ENCODE results near the gene TFDP1. TPM values are rescaled to one million over a fixed set of nuclear protein-coding genes. Genes with fewer than 3 reads are reported as not detected.

The TFDP1 gene
- polyA plus RNA-seq, 1 of the 3 experiments (the other 2 are of a cell fraction), result 76.7 TPM

- TF ChIP-seq MEF2A (IDR thresholded peaks at IDR 0.05; ENCODE audit: borderline replicate concordance, low read depth) (no peak), RFX5 (IDR thresholded peaks at IDR 0.05; ENCODE audit: low read length) (no peak), ZBTB33 (IDR thresholded peaks at IDR 0.05; ENCODE audit: borderline replicate concordance, low read depth) (no peak), GATA2 (CRISPR knock-in tag; IDR thresholded peaks at IDR 0.05) (no peak), EP300 (IDR thresholded peaks at IDR 0.05; ENCODE audit: borderline replicate concordance in 1 of 2, low read depth in 1 of 2, low read length in 1 of 2) (no peak), FOSL2 (IDR thresholded peaks at IDR 0.05; ENCODE audit: borderline replicate concordance, low read depth) (no peak), PBX3 (IDR thresholded peaks at IDR 0.05) (no peak), FOXJ3 (CRISPR knock-in tag; IDR thresholded peaks at IDR 0.05) (no peak)
These were observed 64.7 kb downstream of the TFDP1 start for GRCh38 chr13:113649212-113649611.

GRCh38 chr13:113650275-113650674 lies 65.7 kb downstream of the TFDP1 start:
- no peak overlapping the region for H3K4me2 ChIP-seq
- H3K27me3 ChIP-seq (ENCODE audit: insufficient read depth), result no peaks in the 10 kb centered on the region
- H3K4me3 ChIP-seq (ENCODE audit: low read depth in 2 of 2, low read length in 1 of 2), result no peak overlapping the region
- DNase-seq, result no peak
- TF ChIP-seq MXI1 (IDR thresholded peaks at IDR 0.05; ENCODE audit: low read depth, low read length), result no peak
- TF ChIP-seq PBX3 (IDR thresholded peaks at IDR 0.05), result no peak
- no peak for TF ChIP-seq RCOR1 (IDR thresholded peaks at IDR 0.05; ENCODE audit: low read length)
- no peak for TF ChIP-seq NFIC (IDR thresholded peaks at IDR 0.05; ENCODE audit: borderline replicate concordance)
- no peak for TF ChIP-seq USF1 (IDR thresholded peaks at IDR 0.05; ENCODE audit: borderline replicate concordance, low read depth)
- TF ChIP-seq RAD21 (IDR thresholded peaks at IDR 0.05; ENCODE audit: low read length), result no peak
- no peak for TF ChIP-seq FOSL2 (IDR thresholded peaks at IDR 0.05; ENCODE audit: borderline replicate concordance, low read depth)
- TF ChIP-seq GABPA (IDR thresholded peaks at IDR 0.05; ENCODE audit: low read depth), result no peak
- no peak for TF ChIP-seq USF2 (IDR thresholded peaks at IDR 0.05; ENCODE audit: borderline replicate concordance, low read depth, low read length)
- no peak for TF ChIP-seq JUND (IDR thresholded peaks at IDR 0.05)
- TF ChIP-seq CTCF (IDR thresholded peaks at IDR 0.05), result no peak
- CTCF ChIA-PET, result interaction anchor here (2.2 kb wide), 1 partner anchor 74 kb away, joined by 9 read pairs; no protein-coding TSS in a partner anchor
- no peaks in the 10 kb centered on the region for H3K79me2 ChIP-seq (ENCODE audit: insufficient read depth)
- H3K9ac ChIP-seq, result no peak overlapping the region
- POLR2A ChIA-PET, result no interaction called here
- no peaks in the 10 kb centered on the region for H3F3A ChIP-seq (replicated peaks; ENCODE audit: insufficient read depth)
- no peaks in the 10 kb centered on the region for H3K9me2 ChIP-seq
- no peak overlapping the region for H2AFZ ChIP-seq (ENCODE audit: low read depth)
- no peaks in the 10 kb centered on the region for H3K9me3 ChIP-seq
- H3K4me1 ChIP-seq (ENCODE audit: control insufficient read depth in 1 of 2, insufficient read depth in 2 of 2, low read depth in 1 of 2, low read length in 1 of 2), result peaks cover 12 to 24% of the 10 kb centered on the region in 2 experiments; a peak in 2 of 4 replicates
- H3K36me3 ChIP-seq (replicated peaks in 1 of 2; ENCODE audit: control insufficient read depth in 1 of 2, insufficient read depth in 2 of 2, low read length in 1 of 2), result no peaks in the 10 kb centered on the region
- no peaks in the 10 kb centered on the region for H4K20me1 ChIP-seq (ENCODE audit: insufficient read depth)
- H3K27ac ChIP-seq (ENCODE audit: low read depth in 2 of 2, low read length in 1 of 2), result no peak overlapping the region
- WGBS (ENCODE audit: low lambda C conversion rate), result 94% methylated on average over 14 of the region's 15 CpGs

More at GRCh38 chr13:113649212-113649611, 64.7 kb downstream of the TFDP1 start:
- Histone ChIP-seq H3K4me2 (no peak overlapping the region), H3F3A (replicated peaks; ENCODE audit: insufficient read depth) (peaks cover 3% of the 10 kb centered on the region), H2AFZ (ENCODE audit: low read depth) (no peak overlapping the region), H3K27ac (ENCODE audit: low read depth in 2 of 2, low read length in 1 of 2) (no peak overlapping the region), H3K9ac (no peak overlapping the region), H3K9me3 (no peaks in the 10 kb centered on the region), H3K9me2 (no peaks in the 10 kb centered on the region), H4K20me1 (ENCODE audit: insufficient read depth) (no peaks in the 10 kb centered on the region), H3K4me3 (ENCODE audit: low read depth in 2 of 2, low read length in 1 of 2) (no peak overlapping the region), H3K36me3 (replicated peaks in 1 of 2; ENCODE audit: control insufficient read depth in 1 of 2, insufficient read depth in 2 of 2, low read length in 1 of 2) (no peaks in the 10 kb centered on the region), H3K27me3 (ENCODE audit: insufficient read depth) (no peaks in the 10 kb centered on the region), H3K4me1 (ENCODE audit: control insufficient read depth in 1 of 2, insufficient read depth in 2 of 2, low read depth in 1 of 2, low read length in 1 of 2) (peaks cover 12 to 24% of the 10 kb centered on the region in 2 experiments; a peak in 2 of 4 replicates), H3K79me2 (ENCODE audit: insufficient read depth) (no peaks in the 10 kb centered on the region)
- ChIA-PET POLR2A (no interaction called here), CTCF (interaction anchor here (1.7 kb wide), 1 partner anchor 75 kb away, joined by 4 read pairs; no protein-coding TSS in a partner anchor)
- no peak for DNase-seq
- WGBS (ENCODE audit: low lambda C conversion rate), result 97% methylated on average over 17 of the region's 17 CpGs

Data from SK-N-SH (cell line).